HG03378 (cell line): ENCODE measurements around the gene DNAH11.
"Not testable (repeated sequence)": the region's sequence is repeated elsewhere in the genome, so short reads cannot be mapped to it uniquely, and the experiment has no call there.

Experiments used
- ATAC-seq: cut with Tn5 transposase; IDR thresholded peaks from one replicate; pipeline ENCODE4 v1.9.1; 2021; ENCODE audit warnings: mild to moderate bottlenecking, moderate library complexity; ENCODE audit not compliant: unreplicated experiment

The DNAH11 gene

DNA sequence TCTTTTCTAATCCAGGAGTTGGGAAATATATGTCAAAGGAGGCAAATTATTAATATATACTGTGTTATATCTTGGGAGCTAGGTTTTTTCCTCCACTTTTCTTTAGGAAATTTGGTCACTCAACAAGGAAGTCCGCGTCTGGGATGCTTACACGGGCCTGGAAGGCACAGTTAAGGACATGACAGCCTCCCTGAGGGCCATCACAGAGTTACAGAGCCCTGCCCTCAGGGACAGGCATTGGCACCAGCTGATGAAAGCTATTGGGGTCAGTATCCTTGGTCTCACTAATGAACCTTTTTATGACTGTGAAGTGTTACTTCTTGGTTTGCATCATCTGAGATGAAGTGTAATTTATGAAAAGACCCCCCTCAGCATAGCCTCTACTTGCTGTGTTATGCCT is 74.7 kb downstream of the DNAH11 start:
- no peak for ATAC-seq

DNA sequence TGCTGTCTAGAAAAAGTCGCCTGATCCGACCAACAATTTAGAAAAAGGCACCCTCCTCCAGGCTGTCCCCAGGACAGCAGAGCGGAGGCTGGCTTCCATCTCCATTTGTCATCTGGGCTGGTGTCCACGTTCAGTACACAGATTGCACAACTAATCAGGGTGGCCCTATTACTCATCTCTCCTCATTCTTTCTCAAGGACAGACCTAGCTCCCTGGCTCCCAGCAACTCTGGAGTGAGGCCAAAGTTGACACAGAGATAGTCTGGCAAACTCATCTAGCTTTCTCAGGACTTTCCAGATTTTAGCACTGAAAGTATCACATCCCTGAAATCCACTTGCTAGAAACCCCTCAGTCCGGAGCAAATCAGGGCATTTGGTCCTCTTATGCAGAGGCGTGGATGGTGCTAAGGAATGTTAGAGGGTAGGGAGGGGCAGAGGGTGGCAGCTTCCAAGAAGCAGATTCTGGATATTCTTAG is 75.1 kb downstream of the DNAH11 start:
- ATAC-seq: no peak

DNA sequence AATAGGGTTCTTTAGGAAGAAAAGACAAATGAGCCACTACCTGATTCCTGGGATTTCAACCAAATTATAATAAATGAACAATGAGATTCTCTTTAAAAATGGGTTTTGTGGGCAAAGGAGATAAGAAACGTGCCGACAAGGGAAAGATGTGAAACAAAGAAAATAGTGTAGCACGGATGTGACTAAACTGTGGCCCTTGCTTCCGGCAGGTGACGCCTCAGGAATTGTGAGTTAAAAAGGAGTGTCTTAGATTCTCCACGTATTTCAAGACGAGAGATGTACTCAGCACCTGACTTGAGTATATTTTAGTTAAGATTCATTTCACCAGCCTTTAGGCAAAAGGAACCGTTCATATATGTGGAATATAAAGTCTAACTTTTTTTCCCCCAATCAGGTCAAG is 75.9 kb downstream of the DNAH11 start:
- ATAC-seq: no peak

GRCh38 chr7:21620054-21620453 is 77.2 kb downstream of the DNAH11 start:
- ATAC-seq: no peak

- ATAC-seq: no peak
These were observed 81.5 kb downstream of the DNAH11 start for GRCh38 chr7:21624320-21624719.

DNA sequence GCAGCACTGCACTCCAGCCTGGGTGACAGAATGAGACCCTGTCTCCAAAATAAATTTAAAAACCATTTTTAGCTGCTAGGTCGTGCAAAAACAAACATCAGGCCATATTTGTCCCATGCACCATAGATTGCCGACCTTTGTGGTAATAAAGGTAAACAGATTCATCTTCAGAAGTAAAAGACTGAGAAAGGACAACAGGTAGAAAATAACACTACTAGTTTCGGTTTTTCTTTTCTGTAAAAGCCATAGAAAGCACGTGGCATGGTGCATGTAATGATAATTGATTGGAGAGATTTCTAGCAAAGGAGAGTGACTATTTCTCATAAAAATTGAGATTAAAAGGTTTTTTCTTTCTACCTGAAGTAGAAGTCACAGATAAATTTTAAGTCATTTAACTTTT is 93.9 kb downstream of the DNAH11 start:
- no peak for ATAC-seq

DNA sequence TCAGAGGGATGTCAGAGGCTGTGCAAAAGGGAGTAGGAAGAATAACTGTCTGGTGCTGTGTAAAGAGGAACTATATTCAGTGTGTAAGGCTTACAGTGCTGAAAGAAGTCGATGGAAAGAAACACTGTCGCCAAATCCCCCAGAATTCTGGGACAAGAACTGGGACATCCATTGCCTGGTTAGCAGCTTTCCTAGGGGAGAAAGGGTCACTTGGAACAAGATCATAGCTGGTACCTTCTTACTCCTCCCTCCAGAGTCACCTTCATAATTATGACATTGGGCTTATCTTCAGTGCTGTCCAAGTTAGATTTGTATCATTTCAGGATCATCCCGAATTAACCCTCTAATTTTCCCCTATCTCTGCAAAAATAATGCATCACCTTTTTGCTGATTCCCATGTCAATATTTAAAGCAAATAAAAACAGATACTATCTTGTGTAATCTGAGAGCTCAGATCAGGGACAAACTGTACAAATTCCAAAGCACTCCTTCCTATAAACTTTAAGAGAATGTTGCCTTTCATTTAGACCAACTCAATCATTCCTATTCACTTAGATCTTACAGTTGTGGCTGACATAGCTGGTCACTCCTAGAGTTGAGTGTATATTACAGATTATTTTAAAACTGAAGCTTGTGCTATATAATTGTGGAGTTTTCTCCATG is 96.5 kb downstream of the DNAH11 start:
- no peak for ATAC-seq

GRCh38 chr7:21640105-21640504 is 97.3 kb downstream of the DNAH11 start:
- no peak for ATAC-seq

GRCh38 chr7:21641546-21641945 is 98.7 kb downstream of the DNAH11 start:
- ATAC-seq: no peak

- no peak for ATAC-seq
These were observed 99.6 kb downstream of the DNAH11 start for GRCh38 chr7:21642422-21642821.

GRCh38 chr7:21651697-21652096 is 108.9 kb downstream of the DNAH11 start:
- no peak for ATAC-seq

- ATAC-seq: no peak
These were observed 110.8 kb downstream of the DNAH11 start for GRCh38 chr7:21653623-21654022.

DNA sequence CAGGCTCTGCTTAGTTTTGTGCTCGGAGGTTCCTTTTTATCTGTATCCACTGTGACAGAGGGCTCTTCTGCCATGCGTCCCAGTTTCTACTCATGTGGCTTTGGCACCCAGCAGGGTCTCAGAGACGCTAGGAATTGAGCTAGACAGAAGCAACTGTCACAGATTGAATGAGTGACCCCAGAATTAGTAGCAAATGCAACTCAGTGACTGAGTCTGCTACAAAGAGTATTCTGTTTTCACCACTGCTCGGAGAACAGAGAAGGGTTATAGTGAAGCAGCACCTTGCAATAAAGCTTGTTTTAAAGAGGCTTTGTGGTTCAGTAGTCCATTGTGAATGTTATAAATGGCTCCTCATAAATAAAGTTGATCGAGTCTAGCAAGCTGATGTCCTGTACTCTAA is 113.2 kb downstream of the DNAH11 start:
- ATAC-seq: no peak

DNA sequence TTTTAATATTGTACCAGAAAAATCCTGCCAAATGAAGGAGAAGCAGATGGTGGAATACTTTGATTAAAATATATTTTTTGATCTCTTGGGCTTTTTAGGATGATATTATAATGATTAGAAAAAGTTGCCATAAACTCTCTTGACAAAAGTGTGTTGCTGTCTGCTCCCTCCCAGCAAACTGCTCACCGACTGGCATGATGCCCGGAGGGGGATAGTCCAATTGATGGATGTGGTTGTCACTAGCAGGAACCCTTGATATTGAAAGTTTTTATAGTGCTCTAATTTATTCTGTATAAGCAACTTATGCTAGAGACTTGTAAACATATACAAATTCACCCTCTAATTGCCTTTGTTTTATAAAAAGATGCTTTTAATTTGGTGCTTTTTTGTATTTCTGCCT is 114.0 kb downstream of the DNAH11 start:
- ATAC-seq: no peak

GRCh38 chr7:21670496-21670895 is 127.7 kb downstream of the DNAH11 start:
- ATAC-seq: no peak

DNA sequence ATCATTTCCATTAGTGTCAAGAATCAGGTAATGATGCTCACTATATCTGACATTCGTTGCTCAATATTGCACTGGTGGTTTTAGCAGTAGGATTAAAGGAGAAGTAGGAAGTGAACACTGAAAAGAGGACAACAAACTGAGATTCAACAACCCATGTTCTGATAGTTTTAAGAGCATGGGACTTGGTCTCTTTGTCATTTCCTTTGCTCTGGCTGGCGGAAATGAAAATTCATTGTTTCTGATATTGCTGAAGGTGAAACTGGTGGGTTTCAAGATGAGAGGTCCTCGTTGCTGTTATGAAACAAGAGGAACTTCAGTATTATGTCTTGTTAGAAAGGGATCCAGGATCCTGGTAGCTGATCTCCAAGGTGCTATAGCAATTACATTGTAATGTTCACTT is 129.0 kb downstream of the DNAH11 start:
- peak; percentile 82 for ATAC-seq

DNA sequence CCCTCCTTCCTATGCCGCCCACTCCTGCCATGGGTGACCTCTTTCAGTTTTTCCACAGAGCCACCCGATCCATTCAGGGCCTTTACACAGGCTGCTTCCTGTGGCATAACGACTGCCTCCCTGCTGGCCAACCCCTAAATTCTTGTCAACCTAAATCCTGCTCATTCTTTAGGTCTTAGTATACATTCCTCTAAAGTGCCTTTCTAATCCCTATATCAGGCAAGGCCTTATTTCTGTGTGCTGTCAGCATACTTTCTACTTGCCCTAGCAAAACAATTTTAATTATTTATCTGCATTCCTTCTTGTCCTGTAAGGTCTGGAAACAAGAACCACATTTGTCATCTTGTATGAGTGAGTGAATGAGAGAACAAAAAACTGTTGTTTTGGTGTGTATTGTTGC is 132.4 kb downstream of the DNAH11 start:
- ATAC-seq: no peak

GRCh38 chr7:21690705-21691104 is 147.9 kb downstream of the DNAH11 start:
- no peak for ATAC-seq

- ATAC-seq: not testable (repeated sequence)
These were observed 148.3 kb downstream of the DNAH11 start for GRCh38 chr7:21691146-21691545.

- not testable (repeated sequence) for ATAC-seq
These were observed 157.7 kb downstream of the DNAH11 start for GRCh38 chr7:21700587-21700986.

DNA sequence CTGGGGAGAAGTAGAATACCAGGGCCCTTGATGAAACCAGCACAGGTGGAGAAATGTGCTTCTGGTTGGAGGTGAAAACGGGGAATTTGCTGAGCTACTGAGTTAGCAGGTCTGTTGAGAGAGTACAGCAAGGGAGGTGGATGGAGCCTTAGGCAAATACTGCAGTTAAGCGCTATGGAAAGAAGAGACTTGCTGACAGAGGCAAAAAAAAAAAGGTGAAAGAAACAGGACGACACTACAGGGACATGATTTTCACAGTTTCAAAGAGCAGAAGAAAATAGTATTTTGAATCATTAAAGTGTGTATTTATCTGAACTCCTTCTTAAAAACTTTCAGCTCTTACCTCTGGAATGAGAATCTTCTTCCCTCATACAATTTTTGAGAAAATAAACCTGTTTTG is 159.5 kb downstream of the DNAH11 start:
- ATAC-seq: no peak

GRCh38 chr7:21704359-21704758 is 161.5 kb downstream of the DNAH11 start:
- ATAC-seq: no peak

- no peak for ATAC-seq
These were observed 163.3 kb downstream of the DNAH11 start for GRCh38 chr7:21706131-21706530.
